ENCODE results near the gene AVP.

Gene AVP

GRCh38 chr20:3047486-3048419 is 36.8 kb downstream of the AVP start:
- DNase-seq (ENCODE audit: low read depth in 2 of 2), result no peak

- no peak for DNase-seq (ENCODE audit: low read depth in 2 of 2)
These were observed 37.7 kb downstream of the AVP start for GRCh38 chr20:3046677-3047462.

GRCh38 chr20:3045816-3046676 is 38.5 kb downstream of the AVP start, which contains the start of gene MRPS26:
Gene MRPS26 (plus strand): TSS chr20:3046052. CDS start chr20:3046069, 17 bp downstream.
- DNase-seq (ENCODE audit: low read depth in 2 of 2), result peak; percentile 35 to 79

GRCh38 chr20:3045042-3045815 is 39.3 kb downstream of the AVP start:
- peak; percentile 17 to 43 for DNase-seq (ENCODE audit: low read depth in 2 of 2)

- no peak for DNase-seq (ENCODE audit: low read depth in 2 of 2)
These were observed 40.1 kb downstream of the AVP start for GRCh38 chr20:3044336-3044965.

GRCh38 chr20:3043322-3043721 is 41.2 kb downstream of the AVP start, which contains the start of gene GNRH2:
Gene GNRH2 (plus strand): TSS chr20:3043622. CDS start chr20:3044415, 793 bp downstream.
- no peak for DNase-seq (ENCODE audit: low read depth in 2 of 2)

- no peak for DNase-seq (ENCODE audit: low read depth in 2 of 2)
These were observed 41.9 kb downstream of the AVP start for GRCh38 chr20:3042625-3043024.

- no peak for DNase-seq (ENCODE audit: low read depth in 2 of 2)
These were observed 42.6 kb downstream of the AVP start for GRCh38 chr20:3041854-3042409.

GRCh38 chr20:3040086-3040485 is 44.4 kb downstream of the AVP start:
- no peak for DNase-seq (ENCODE audit: low read depth in 2 of 2)

GRCh38 chr20:3039426-3039825 is 45.1 kb downstream of the AVP start:
- DNase-seq (ENCODE audit: low read depth in 2 of 2), result no peak

GRCh38 chr20:3038454-3038853 is 46.1 kb downstream of the AVP start:
- no peak for DNase-seq (ENCODE audit: low read depth in 2 of 2)

GRCh38 chr20:3037654-3038053 is 46.9 kb downstream of the AVP start:
- no peak for DNase-seq (ENCODE audit: low read depth in 2 of 2)

GRCh38 chr20:3032624-3033023 is 51.9 kb downstream of the AVP start:
- no peak for DNase-seq (ENCODE audit: low read depth in 2 of 2)
